NCI-H2227 treated with DMSO at 0.1 percent for 48 hours (cell line): Measurements from ENCODE around the gene ZC3H14.

Experiments
- DNase-seq: peaks from one replicate; lab custom pipeline; 2025; lab: John Stamatoyannopoulos, UW

Gene ZC3H14

GRCh38 chr14:88551980-88552431 is 10.8 kb upstream of the ZC3H14 start:
- DNase-seq, result no peak

GRCh38 chr14:88552876-88553275 is 10.0 kb upstream of the ZC3H14 start:
- no peak for DNase-seq

GRCh38 chr14:88553886-88554456 is 8.9 kb upstream of the ZC3H14 start:
- DNase-seq, result no peak

GRCh38 chr14:88554457-88555286 is 8.2 kb upstream of the ZC3H14 start, which contains the start of gene PTPN21:
Gene PTPN21 (minus strand): TSS chr14:88555007. CDS start chr14:88550417, 4,590 bp downstream.
- DNase-seq, result no peak

GRCh38 chr14:88556581-88556980 is 6.3 kb upstream of the ZC3H14 start:
- no peak for DNase-seq

GRCh38 chr14:88559852-88560251 is 3.0 kb upstream of the ZC3H14 start:
- peak; percentile 45 for DNase-seq

GRCh38 chr14:88562532-88562830 is 356 bp upstream of the ZC3H14 start:
- DNase-seq, result no peak

- DNase-seq, result no peak
Observed at GRCh38 chr14:88563845-88564244, 1.0 kb downstream of the ZC3H14 start.

- no peak for DNase-seq
Observed at GRCh38 chr14:88565427-88565826, 2.6 kb downstream of the ZC3H14 start.

- no peak for DNase-seq
Observed at GRCh38 chr14:88568196-88568595, 5.4 kb downstream of the ZC3H14 start.

- no peak for DNase-seq
Observed at GRCh38 chr14:88572117-88572516, 9.3 kb downstream of the ZC3H14 start.

- DNase-seq, result no peak
Observed at GRCh38 chr14:88576222-88576621, 13.4 kb downstream of the ZC3H14 start.

- no peak for DNase-seq
Observed at GRCh38 chr14:88584451-88584850, 21.6 kb downstream of the ZC3H14 start.

GRCh38 chr14:88588081-88588480 is 25.2 kb downstream of the ZC3H14 start:
- no peak for DNase-seq

GRCh38 chr14:88590173-88590572 is 27.3 kb downstream of the ZC3H14 start:
- no peak for DNase-seq

GRCh38 chr14:88592031-88592430 is 29.2 kb downstream of the ZC3H14 start:
- DNase-seq, result no peak

- no peak for DNase-seq
Observed at GRCh38 chr14:88597038-88597437, 34.2 kb downstream of the ZC3H14 start.

- no peak for DNase-seq
Observed at GRCh38 chr14:88597601-88598000, 34.8 kb downstream of the ZC3H14 start.

- no peak for DNase-seq
Observed at GRCh38 chr14:88598097-88598675, 35.3 kb downstream of the ZC3H14 start.

GRCh38 chr14:88599326-88599725 is 36.5 kb downstream of the ZC3H14 start:
- no peak for DNase-seq

GRCh38 chr14:88599761-88600439 is 37.1 kb downstream of the ZC3H14 start:
- DNase-seq, result no peak

- DNase-seq, result no peak
Observed at GRCh38 chr14:88604212-88604611, 41.4 kb downstream of the ZC3H14 start.

- no peak for DNase-seq
Observed at GRCh38 chr14:88605594-88605993, 42.8 kb downstream of the ZC3H14 start.
